Naive B cell (primary cell): ENCODE measurements around the gene COMMD6. TPM values are rescaled to one million over a fixed set of nuclear protein-coding genes. Genes with fewer than 3 reads are reported as not detected.

Experiments used
- ATAC-seq, 2 donors: fragments of 150-1000 bp; cut with Tn5 transposase; 2 replicates each; pipeline ENCODE4 v1.10.0; 2021; ENCODE audit warnings: low read depth in 2 of 2, mild to moderate bottlenecking in 2 of 2, moderate library complexity in 2 of 2
- DNase-seq: peaks from one replicate; pipeline ENCODE4 v3.0.0; 2022
- H3K27ac Mint-ChIP-seq, 6 donors: one replicate each; pipeline ENCODE4 v1.8.0; 2020 to 2022; ENCODE audit warnings: mild to moderate bottlenecking in 6 of 6, mixed read lengths in 6 of 6, moderate library complexity in 5 of 6, inconsistent platforms in 2 of 6
- H3K27me3 Mint-ChIP-seq, 3 donors: one replicate each; pipeline ENCODE4 v1.8.0; 2021 to 2022; ENCODE audit warnings: mixed read lengths in 3 of 3, mild to moderate bottlenecking in 1 of 3
- H3K36me3 Mint-ChIP-seq, 2 donors: one replicate each; pipeline ENCODE4 v1.8.0; 2020 to 2022; ENCODE audit warnings: mixed read lengths in 2 of 2, inconsistent platforms in 1 of 2, mild to moderate bottlenecking in 1 of 2
- H3K4me1 Mint-ChIP-seq, 3 donors: one replicate each; pipeline ENCODE4 v1.8.0; 2020 to 2022; ENCODE audit warnings: mixed read lengths in 3 of 3, inconsistent platforms in 1 of 3, mild to moderate bottlenecking in 1 of 3, moderate library complexity in 1 of 3
- H3K4me3 Mint-ChIP-seq, 8 donors: one replicate each; pipeline ENCODE4 v1.8.0; 2020 to 2022; ENCODE audit warnings: mild to moderate bottlenecking in 8 of 8, mixed read lengths in 8 of 8, moderate library complexity in 8 of 8, inconsistent platforms in 2 of 8
- H3K9me3 Mint-ChIP-seq, 7 donors: one replicate each; pipeline ENCODE4 v1.8.0; 2020 to 2022; ENCODE audit warnings: mixed read lengths in 7 of 7, mild to moderate bottlenecking in 5 of 7, inconsistent platforms in 2 of 7, moderate library complexity in 1 of 7
- polyA plus RNA-seq, 6 donors: library from polyadenylated mRNA; unstranded; fragments of 300-500 nt; fragmentation: Illumina TruSeq; gene quantifications; one replicate each; pipeline ENCODE4 v1.2.3, GENCODE V29; 2021; ENCODE audit warnings: low read depth in 6 of 6

The COMMD6 gene
- polyA plus RNA-seq, 6 donors from 2014 or later: 306 to 689 (median 571) TPM

- Mint-ChIP-seq H3K27me3 (no peaks in the 10 kb centered on the region), H3K36me3 (no peaks in the 10 kb centered on the region), H3K9me3 (peaks cover 0 to 4% (median 0%) of the 10 kb centered on the region in 7 donors), H3K27ac (peak overlapping the region in 4 of 6 donors; percentile 49 to 85 (median 64)), H3K4me3 (peak overlapping the region in 6 of 8 donors; percentile 2 to 61 (median 32)), H3K4me1 (peaks cover 18 to 27% (median 18%) of the 10 kb centered on the region in 3 donors)
- peak; percentile 46 to 70 for ATAC-seq
- DNase-seq: peak; percentile 9
Observed at GRCh38 chr13:75512253-75512652, 25.4 kb downstream of the COMMD6 start.

GRCh38 chr13:75511051-75511625, 26.5 kb downstream of the COMMD6 start:
- peaks cover 0 to 4% (median 0%) of the 10 kb centered on the region in 7 donors for H3K9me3 Mint-ChIP-seq
- ATAC-seq (no peak), DNase-seq (no peak)
- H3K27ac Mint-ChIP-seq: no peak overlapping the region
- H3K27me3 Mint-ChIP-seq: no peaks in the 10 kb centered on the region
- no peaks in the 10 kb centered on the region for H3K36me3 Mint-ChIP-seq
- H3K4me1 Mint-ChIP-seq: peaks cover 18 to 27% (median 18%) of the 10 kb centered on the region in 3 donors
- no peak overlapping the region for H3K4me3 Mint-ChIP-seq

GRCh38 chr13:75508002-75508548, 29.6 kb downstream of the COMMD6 start:
- Mint-ChIP-seq H3K27ac (no peak overlapping the region), H3K27me3 (no peaks in the 10 kb centered on the region), H3K4me1 (peaks cover 8 to 15% (median 12%) of the 10 kb centered on the region in 3 donors), H3K9me3 (peaks cover 0 to 2% (median 0%) of the 10 kb centered on the region in 7 donors), H3K36me3 (no peaks in the 10 kb centered on the region), H3K4me3 (no peak overlapping the region)
- ATAC-seq: no peak
- no peak for DNase-seq

GRCh38 chr13:75507027-75508001, 30.3 kb downstream of the COMMD6 start:
- H3K9me3 Mint-ChIP-seq: peaks cover 0 to under 1% (median 0%) of the 10 kb centered on the region in 7 donors
- DNase-seq: no peak
- no peaks in the 10 kb centered on the region for H3K36me3 Mint-ChIP-seq
- ATAC-seq: peak in 1 of 2 donors; percentile 48
- peaks cover 4 to 7% (median 7%) of the 10 kb centered on the region in 3 donors for H3K4me1 Mint-ChIP-seq
- no peaks in the 10 kb centered on the region for H3K27me3 Mint-ChIP-seq
- no peak overlapping the region for H3K27ac Mint-ChIP-seq
- H3K4me3 Mint-ChIP-seq: no peak overlapping the region

GRCh38 chr13:75506018-75506417, 31.6 kb downstream of the COMMD6 start:
- ATAC-seq (no peak), DNase-seq (no peak)

GRCh38 chr13:75505327-75505726, 32.3 kb downstream of the COMMD6 start:
- DNase-seq: no peak
- no peaks in the 10 kb centered on the region for H3K4me1 Mint-ChIP-seq
- H3K27me3 Mint-ChIP-seq: no peaks in the 10 kb centered on the region
- H3K27ac Mint-ChIP-seq: no peak overlapping the region
- H3K9me3 Mint-ChIP-seq: peaks cover 0 to 4% (median 0%) of the 10 kb centered on the region in 7 donors
- no peaks in the 10 kb centered on the region for H3K36me3 Mint-ChIP-seq
- no peak overlapping the region for H3K4me3 Mint-ChIP-seq
- ATAC-seq: no peak

More at GRCh38 chr13:75506018-75506417, 31.6 kb downstream of the COMMD6 start:
- Mint-ChIP-seq H3K27ac (no peak overlapping the region), H3K27me3 (no peaks in the 10 kb centered on the region), H3K9me3 (peaks cover 0 to 4% (median 0%) of the 10 kb centered on the region in 7 donors), H3K4me1 (no peaks in the 10 kb centered on the region), H3K36me3 (no peaks in the 10 kb centered on the region), H3K4me3 (no peak overlapping the region)

- Mint-ChIP-seq H3K4me3 (no peak overlapping the region), H3K27ac (no peak overlapping the region), H3K9me3 (no peaks in the 10 kb centered on the region), H3K27me3 (peaks cover 8 to 20% (median 15%) of the 10 kb centered on the region in 3 donors), H3K36me3 (no peaks in the 10 kb centered on the region), H3K4me1 (no peaks in the 10 kb centered on the region)
- DNase-seq (no peak), ATAC-seq (no peak)
Observed at GRCh38 chr13:75495938-75496337, 41.7 kb downstream of the COMMD6 start.

- Mint-ChIP-seq H3K9me3 (no peaks in the 10 kb centered on the region), H3K36me3 (no peaks in the 10 kb centered on the region), H3K4me3 (no peak overlapping the region), H3K27me3 (peaks cover 8 to 20% (median 20%) of the 10 kb centered on the region in 3 donors), H3K4me1 (no peaks in the 10 kb centered on the region), H3K27ac (no peak overlapping the region)
- no peak for DNase-seq
- no peak for ATAC-seq
Observed at GRCh38 chr13:75494491-75494890, 43.1 kb downstream of the COMMD6 start.

- H3K27me3 Mint-ChIP-seq: peaks cover 0 to 18% (median 17%) of the 10 kb centered on the region in 3 donors
- H3K4me1 Mint-ChIP-seq: no peaks in the 10 kb centered on the region
- no peaks in the 10 kb centered on the region for H3K9me3 Mint-ChIP-seq
- no peak overlapping the region for H3K4me3 Mint-ChIP-seq
- H3K36me3 Mint-ChIP-seq: no peaks in the 10 kb centered on the region
- H3K27ac Mint-ChIP-seq: no peak overlapping the region
- ATAC-seq: no peak
- DNase-seq: no peak
Observed at GRCh38 chr13:75493156-75493555, 44.5 kb downstream of the COMMD6 start.

GRCh38 chr13:75492389-75492788, 45.3 kb downstream of the COMMD6 start:
- H3K27me3 Mint-ChIP-seq: peaks cover 5 to 18% (median 17%) of the 10 kb centered on the region in 3 donors
- DNase-seq (no peak), ATAC-seq (no peak)
- no peak overlapping the region for H3K4me3 Mint-ChIP-seq
- no peaks in the 10 kb centered on the region for H3K9me3 Mint-ChIP-seq
- no peaks in the 10 kb centered on the region for H3K4me1 Mint-ChIP-seq
- no peaks in the 10 kb centered on the region for H3K36me3 Mint-ChIP-seq
- no peak overlapping the region for H3K27ac Mint-ChIP-seq

- no peak for DNase-seq
- H3K4me1 Mint-ChIP-seq: no peaks in the 10 kb centered on the region
- no peaks in the 10 kb centered on the region for H3K9me3 Mint-ChIP-seq
- no peak overlapping the region for H3K27ac Mint-ChIP-seq
- ATAC-seq: no peak
- H3K27me3 Mint-ChIP-seq: peaks cover 9 to 27% (median 17%) of the 10 kb centered on the region in 3 donors
- H3K4me3 Mint-ChIP-seq: no peak overlapping the region
- no peaks in the 10 kb centered on the region for H3K36me3 Mint-ChIP-seq
Observed at GRCh38 chr13:75491376-75491775, 46.3 kb downstream of the COMMD6 start.

GRCh38 chr13:75489502-75490263, 48.0 kb downstream of the COMMD6 start:
- DNase-seq (no peak), ATAC-seq (no peak)
- H3K27ac Mint-ChIP-seq: no peak overlapping the region

More at GRCh38 chr13:75489502-75490263, 48.0 kb downstream of the COMMD6 start:
- no peaks in the 10 kb centered on the region for H3K36me3 Mint-ChIP-seq
- H3K4me1 Mint-ChIP-seq: no peaks in the 10 kb centered on the region
- H3K27me3 Mint-ChIP-seq: peaks cover 25 to 32% (median 27%) of the 10 kb centered on the region in 3 donors
- no peaks in the 10 kb centered on the region for H3K9me3 Mint-ChIP-seq
- H3K4me3 Mint-ChIP-seq: no peak overlapping the region
